Activated CD8-positive, alpha-beta memory T cell treated with anti-CD3 and anti-CD28 coated beads, Interleukin-2, amount 50 U/mL, for 24 hours (primary cell): ENCODE results near the gene MPND.
"Not testable (repeated sequence)": the region's sequence is repeated elsewhere in the genome, so short reads cannot be mapped to it uniquely, and the experiment has no call there.

Experiments
- DNase-seq: peaks from one replicate; pipeline ENCODE4 v3.0.0-alpha.2; 2020; ENCODE audit errors: extremely low read depth

Gene MPND

DNA sequence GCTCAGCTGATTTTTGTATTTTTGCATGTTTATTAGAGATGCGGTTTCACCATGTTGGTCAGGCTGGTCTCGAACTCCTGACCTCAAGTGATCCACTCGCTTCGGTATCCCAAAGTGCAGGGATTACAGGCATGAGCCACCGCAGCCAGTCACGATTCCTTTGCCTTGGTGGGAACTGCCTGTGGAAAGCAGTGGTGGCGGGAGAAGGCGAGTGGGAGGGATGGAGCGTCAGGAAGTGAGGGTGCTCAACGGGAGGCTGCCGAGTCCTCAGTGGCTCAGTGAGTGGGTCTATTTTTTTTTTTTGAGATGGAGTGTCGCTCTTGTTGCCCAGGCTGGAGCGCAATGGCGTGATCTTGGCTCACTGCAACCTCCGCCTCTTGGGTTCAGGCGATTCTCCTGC lies 5.9 kb downstream of the MPND start:
- DNase-seq, result not testable (repeated sequence)

DNA sequence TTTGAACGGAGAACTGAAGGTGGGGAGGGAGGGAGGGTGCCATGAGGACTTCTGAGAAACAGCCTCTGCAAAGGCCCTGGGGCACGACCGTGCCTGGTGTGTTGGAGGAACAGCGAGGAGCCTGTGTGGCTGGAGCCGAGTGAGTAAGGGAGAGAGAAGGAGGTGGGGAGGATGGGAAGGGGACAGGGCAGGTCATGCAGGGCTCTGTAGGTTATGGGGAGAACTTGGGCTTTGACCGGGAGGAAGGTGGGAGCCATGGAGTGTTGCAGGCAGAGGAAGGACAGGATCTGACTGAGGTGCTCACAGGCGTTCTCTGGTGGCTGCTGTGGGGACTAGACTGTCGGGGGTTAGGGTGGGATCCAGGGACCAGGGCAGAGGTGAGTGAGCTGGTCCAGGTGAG lies 6.7 kb downstream of the MPND start:
- DNase-seq, result no peak

DNA sequence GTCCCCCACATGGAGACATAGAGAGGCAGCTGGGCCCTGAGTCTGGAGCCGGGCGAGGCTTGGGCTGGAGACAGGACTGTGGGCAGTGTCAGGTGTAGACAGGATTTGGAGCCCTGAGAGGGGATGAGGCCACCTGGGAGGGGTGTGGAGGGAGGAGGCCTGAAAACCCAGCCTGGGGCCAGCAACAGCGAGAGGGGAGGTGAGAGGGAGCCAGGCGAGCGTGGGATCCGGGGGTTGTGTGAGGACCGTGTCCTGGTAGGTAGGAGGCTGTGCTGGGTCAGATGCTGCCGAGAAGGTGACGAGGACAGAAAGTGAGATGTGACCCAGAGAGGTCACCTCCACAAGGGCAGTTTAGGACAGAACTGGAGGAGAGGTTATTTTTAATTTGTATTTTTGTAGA lies 7.4 kb downstream of the MPND start:
- DNase-seq, result no peak

DNA sequence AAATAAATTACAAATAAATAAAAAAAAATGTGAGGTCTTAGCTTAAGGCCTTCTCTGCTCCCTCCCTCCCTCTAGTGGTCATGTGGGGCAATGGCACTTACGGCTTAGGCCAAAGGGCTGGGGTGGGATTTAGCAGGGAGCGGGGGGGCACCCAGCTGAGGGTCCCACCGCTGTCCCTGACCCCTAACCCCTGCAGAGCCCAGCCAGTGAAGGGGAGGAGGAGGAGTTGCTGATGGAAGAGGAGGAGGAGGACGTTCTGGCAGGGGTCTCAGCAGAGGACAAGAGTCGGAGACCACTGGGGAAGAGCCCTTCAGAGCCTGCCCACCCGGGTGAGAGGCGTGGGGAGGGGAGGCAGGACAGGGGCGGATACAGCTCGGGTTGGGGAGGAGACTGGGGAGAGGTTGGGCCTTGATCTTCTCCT lies 9.3 kb downstream of the MPND start:
- peak; percentile 23 for DNase-seq

DNA sequence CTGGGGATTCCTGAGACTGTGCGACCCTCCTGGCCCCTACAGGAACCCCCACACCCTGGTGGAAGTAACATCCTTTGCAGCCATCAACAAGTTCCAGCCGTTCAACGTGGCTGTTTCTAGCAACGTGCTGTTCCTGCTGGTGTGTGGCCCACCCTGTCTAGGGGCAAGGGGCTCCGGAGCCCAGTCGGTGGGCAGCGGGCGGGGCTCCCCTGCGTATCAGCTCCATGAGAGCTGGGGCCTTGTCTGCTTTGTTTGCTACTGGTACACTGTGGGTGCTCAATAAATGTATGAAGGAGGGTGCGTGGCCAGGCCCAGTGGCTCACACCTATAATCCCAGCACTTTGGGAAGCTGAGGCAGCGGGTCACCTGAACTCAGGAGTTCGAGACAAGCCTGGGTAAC lies 10.9 kb downstream of the MPND start:
- DNase-seq, result no peak

DNA sequence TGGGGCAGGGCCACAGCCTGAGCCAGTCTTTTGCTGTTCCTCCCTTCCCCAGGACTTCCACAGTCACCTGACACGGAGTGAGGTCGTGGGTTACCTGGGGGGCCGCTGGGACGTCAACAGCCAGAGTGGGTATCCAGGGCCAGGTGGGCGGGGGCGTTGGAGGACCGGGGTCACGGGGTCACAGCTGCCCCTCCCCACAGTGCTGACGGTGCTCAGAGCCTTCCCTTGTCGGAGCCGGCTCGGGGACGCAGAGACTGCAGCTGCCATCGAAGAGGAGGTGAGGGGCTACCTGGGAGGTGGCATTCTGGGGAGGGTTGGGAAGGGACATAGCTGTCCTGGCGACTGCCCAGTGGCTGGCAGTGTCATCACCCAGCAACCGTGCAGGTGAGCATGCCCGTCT lies 11.5 kb downstream of the MPND start:
- no peak for DNase-seq

DNA sequence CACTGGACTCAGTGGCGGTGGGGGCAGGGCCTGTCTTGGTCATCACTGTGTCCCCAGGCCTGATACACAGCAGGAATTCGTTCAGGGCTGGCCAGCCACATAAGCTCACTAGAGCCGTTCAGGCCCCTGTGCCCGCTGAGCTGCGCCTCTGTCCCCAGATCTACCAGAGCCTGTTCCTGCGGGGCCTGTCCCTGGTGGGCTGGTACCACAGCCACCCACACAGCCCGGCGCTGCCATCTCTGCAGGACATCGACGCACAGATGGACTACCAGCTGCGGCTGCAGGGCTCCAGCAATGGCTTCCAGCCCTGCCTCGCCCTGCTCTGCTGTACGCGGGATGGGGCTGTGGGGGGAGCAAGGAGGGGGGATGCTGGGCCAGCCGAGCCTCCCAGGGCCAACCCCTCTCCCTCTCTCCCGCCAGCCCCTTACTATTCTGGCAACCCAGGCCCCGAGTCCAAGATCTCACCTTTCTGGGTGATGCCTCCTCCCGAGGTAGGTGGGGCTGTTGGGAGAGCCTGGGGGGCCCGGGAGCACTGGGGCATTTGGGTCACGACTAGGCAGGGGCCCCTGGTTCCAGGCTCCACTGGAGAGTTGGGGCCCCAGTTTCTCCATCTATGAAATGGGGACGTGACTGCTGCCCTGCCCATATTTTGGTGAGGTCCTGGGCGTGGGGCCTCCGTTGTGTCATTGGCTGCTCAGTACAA lies 13.9 kb downstream of the MPND start:
- DNase-seq, result no peak

DNA sequence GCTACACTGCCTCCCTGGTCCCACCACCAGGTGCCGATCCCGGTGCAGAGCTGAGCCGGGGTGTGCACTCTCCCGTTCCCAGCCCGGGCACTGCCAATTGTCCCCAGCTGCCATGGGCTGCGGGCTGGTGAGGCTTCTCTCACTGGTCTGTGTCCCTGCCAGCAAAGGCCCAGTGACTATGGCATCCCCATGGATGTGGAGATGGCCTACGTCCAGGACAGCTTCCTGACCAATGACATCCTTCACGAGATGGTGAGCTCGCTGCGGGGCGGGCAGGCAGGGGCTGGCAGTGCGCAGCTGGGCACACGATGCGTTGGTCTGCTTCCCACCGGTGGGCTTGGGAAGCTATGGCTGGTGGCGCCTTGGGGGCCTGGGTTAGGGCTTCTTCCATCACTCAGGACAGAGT lies 14.6 kb downstream of the MPND start:
- DNase-seq, result no peak

DNA sequence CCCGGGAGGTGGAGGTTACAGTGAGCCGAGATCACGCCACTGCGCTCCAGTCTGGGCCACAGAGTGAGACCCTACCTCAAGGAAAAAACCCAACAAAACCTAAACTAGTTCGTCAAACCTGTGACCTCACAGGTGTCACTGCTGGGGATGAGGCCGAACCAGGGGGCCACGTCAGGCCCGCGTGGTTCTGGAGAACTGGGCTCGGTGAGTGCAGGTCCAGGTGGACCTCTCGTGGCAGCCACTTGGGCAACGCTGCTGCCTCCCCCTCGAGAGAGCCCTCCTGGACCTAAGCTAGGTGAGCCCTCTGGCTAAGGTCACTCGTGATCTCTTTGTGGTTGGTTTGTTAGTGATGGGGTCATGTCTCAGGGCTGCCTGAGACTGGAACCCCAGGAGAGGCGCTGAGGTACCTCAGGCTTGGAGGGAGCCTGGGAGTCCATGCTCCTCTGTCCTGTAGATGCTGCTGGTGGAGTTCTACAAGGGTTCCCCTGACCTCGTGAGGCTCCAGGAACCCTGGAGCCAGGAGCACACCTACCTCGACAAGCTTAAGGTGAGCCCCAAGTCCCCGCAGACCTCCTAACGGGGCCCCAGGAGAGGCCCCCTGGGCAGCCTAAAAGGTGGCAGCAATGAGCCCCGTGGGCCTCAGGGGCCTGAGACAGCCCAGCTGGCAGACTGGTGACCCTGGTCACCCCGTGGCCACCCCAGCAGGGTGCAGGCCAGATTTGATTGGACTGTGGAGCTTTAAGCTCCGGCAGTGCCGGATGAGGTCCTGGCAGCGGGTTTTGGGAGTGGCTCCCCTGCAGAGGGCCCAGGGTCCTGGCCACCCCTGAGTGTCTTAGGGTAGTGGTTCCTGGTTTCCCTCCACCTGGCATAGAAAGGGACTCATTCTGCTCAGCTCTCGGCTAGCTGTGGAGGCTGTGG lies 15.6 kb downstream of the MPND start:
- DNase-seq, result no peak

DNA sequence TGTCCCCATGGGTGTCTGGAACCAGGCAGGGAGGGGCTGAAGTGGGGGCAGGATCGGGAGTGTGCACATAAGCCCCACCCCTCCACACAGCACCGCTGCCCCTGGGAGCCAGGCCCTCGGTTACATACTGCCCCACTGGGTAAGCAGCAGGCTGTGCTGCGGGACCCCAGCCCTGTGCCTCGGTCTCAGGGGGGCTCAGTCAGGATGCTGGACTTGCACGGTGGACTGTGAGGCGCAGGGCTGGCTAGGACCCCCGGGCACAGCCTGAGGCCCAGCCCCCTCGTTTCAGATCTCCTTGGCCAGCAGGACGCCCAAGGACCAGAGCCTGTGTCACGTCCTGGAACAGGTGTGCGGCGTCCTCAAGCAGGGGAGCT lies 16.3 kb downstream of the MPND start:
- DNase-seq, result no peak

DNA sequence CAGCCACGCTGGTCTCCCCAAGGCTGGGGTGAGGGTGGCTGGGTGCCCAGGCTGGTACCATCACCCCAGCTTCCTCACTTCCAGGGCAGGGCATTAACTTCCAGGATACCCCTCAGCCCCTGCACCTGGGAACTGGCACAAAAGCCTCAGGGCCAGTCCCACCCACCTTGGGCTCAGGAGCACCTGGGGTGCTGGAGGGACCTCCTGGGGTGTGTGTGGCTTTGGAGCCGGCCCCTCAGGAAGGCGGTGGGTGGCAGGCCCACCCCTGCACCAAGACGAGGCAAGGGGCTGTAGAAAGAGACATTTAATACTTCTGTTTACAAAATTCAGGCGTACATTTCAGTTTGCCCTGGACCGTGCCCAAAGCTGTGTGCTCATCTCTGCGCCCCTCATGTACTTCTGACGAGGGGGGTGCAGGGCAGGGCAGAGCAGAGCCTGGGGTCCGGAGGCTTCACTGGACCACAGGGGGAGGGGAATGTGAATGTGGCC lies 16.8 kb downstream of the MPND start:
- no peak for DNase-seq

DNA sequence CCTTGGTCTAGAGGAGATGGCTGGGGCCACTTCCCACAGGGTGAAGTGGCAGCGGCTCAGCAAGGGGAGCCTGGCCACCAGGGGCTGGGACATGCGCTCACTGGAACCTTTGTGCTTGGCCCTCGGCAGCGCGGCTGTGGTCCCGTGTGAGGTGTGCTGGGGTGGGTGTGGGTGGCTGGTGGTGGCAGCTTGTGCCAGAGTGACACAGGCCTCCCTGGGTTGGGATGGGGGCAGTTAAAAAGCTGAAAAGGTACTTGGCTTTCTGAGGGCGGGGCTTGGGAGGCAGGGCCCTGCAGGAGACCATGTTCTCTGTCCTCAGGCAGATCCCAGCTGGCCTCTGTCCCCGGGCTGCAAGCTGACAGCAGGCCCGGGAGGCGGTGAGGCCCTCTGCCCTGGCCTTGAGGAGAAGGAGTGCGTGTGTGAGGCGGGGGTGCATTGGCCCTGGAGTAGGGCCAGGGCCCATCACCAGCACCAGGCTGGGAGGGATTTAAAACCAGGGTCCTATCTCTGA lies 17.3 kb downstream of the MPND start:
- DNase-seq, result no peak

DNA sequence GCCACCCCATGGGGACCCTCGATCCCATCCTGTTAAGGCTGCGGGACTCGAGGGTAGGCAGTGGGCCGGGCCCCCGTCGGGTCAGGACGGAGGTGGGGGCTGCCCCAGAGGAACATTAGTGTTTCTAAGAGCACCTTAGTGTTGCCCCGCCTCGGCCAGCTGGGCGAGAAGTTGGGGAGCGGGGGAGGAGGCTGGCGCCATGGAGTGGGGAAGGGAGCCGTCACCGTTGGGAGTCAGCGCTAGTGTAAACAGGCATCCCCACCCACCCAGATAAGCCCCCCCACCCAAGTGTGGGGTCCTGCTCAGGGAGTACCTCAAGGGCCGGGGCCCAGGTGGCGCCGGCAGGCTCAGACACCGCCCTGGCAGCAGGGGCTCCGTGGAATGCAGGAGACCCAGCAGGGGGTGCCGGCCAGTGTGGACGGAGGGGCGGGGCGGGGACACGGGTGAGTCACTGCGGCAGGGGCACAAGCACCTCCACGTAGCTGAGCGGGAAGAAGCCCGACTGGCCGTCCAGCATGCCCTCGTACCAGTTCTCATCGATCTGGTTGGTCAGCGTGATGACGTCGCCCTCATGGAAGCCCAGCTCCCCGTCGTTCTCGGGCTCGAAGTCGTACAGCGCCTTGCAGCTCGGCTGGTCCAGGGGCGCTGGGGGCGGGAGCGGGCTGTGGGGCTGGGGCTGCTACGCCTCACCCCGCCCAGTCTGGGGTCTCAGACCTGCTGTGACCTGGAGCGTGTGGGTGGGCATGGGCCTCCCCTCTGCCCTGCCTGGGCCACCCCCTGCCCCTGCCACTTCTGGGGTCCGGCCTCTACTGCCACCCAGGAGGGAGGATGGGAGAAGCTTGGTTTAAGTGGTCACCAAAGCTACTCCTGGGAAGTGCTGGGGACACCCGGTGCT lies 18.0 kb downstream of the MPND start:
- no peak for DNase-seq

DNA sequence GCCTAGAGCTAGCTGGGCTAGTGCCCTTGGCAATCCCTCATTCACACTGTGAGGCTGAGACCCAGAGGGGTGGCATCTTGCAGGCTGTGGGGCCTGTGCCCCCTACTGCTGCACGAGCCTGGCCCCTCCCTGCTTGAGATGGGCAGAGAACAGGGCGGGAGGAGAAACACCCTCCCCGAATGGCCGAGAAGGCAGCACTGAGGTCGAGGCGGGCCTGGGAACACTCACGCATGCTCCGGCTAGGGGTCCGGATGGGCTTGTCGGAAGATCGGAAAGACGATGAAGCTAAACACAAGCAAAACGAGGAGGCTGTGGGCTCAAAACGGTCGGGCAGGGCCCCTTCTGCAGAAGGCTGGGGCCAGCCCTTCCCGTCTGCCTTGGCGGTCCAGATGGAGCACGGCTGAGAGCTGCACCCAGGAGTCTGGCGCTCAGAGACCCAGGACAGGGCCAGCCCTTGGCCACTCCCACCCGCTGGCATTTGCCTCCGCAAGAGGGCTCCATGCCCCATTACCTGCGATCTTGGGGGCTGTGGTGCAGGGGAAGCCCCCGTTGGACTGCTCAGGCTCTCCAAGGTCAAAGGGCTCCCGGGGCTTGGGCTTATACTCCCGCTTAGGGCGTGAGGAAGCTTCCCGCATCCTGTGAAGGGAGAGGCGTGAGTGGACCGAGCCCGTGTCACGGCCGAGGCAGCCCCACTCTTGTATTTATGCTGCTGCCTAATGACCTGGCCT lies 18.9 kb downstream of the MPND start:
- DNase-seq, result no peak

DNA sequence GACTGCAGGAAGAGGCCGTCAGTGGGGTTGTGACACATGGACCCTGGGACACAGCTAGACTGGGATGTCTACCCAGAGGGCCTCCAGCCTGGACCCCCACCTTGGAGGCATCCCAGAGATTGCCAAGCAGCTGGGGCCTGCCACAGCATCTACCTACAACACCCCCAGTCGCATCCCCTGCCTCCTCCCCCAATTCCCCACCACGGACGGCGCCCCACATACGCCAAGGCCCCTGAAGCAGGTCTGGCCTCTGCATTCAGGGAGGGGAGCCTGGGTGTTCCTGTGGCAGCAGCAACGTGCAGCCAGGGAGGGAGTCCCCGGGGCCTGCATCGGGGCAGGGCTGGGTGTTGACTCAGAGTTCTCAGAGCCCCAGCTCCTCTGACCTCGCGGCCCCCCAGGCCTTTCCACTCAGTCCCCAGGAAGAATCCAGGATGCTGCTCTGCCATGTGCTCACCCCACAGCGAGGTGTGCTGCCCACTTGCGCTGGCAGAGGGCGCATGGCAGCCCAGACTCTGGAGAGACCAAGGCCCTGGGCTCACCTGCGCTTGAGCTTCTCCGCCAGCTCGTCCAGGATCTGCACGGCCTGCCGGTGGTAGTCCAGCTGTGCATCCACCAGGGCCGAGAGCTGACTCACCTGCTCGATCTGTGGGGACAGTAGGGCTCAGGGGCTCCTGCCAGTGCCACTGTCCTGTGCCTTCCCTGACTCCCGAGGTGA lies 19.6 kb downstream of the MPND start:
- no peak for DNase-seq

DNA sequence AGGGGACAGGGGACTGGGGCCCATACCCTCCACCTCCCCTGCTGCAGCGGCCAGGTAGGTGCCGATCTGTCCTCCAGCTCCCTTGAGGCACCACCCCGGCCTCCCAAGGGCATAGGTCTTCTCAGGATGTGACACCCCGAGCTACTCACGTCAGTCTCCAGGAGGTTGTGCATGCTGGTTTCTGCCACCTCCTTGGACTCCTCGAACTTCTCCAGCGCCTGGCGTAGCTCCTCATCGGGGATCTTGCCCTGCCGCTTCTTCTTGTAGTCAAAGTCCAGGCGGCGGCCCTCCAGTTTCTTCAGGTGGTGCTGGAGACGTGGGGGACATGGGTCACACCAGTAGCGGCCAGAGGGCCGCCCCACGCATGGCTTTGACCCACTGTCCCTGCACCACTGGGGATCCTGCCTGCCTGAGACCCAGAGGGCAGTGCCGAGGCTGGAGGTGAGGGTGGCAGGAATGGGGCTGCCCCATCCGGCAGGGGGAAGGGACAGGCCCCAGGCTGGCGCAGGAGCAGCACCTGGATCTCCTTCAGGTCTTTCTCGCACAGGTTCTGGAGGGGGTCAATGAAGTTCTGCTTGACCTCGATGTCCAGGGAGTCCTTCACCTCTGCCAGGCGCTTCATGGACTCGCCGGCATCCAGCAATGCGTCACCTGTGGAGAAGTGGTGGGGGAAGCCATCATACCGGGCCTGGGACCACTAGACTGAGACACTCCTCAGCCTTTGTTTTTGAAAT lies 20.4 kb downstream of the MPND start:
- no peak for DNase-seq

DNA sequence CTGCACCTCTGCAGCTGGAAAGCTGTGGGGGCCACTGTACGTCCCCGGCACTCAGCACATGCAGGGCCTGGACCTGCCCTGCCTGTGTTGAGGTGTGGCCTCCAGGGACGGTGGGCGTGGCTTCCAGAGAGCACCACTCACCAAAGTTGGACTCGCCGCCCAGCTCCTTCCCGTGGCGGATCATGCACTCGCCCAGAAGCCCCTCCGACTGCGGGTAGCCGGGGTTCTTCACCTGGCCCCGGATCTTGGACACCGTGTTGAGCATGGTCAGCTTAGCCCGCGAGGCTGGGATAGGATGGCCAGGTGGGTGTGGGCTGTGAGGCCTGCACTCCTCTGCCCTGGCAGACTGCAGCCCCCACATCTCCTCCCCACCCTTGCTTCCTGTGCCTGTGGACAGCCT lies 22.0 kb downstream of the MPND start:
- DNase-seq, result no peak

DNA sequence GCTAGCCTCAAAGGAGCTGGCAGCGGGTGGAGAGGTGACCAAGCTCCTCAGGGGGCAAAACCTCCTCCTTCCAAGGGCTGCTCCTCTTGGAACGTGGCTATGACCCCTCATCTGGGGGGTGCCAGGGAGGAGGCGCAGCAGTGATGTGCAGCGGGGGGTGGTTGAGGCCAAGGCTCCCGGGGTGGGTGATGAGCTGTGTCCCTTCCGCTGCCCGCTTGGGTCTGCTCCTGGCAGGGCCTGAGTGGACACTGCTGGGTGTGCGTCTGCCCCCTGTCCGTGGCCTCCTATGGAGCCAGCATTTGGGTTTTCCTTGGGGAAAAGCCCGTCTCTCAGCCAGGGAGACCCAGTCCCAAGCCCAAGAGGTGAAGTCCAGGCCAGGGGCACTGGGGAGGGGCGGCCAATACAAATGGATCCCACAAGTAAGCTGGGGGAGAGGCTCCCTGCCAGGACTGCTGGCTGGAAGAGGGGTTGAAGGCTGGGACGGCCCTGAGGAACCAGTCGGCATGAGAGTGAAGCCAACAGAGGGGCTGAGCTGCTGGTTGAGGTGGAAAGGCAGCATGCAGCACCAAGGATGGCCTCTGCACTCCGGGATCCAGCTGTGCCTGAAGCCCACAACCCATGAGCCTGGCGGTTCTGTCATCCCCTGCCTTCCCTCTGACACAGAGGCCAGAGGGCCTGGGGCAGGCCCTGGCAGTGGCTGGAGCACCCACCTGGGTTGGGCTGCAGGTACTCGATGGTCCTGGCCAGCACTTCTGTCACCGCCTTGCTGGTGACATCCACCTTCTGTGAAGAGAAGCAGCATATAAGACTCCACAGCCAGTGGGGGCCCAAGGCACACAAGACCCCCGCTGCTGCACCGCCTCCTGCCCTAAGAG lies 22.7 kb downstream of the MPND start:
- DNase-seq, result no peak
